Thoracic aorta (tissue), 2 donors: ENCODE data around the gene TNRC6C. TPM values are rescaled to one million over a fixed set of nuclear protein-coding genes. Genes with fewer than 3 reads are reported as not detected.

Source experiments
- ATAC-seq: fragments of 150-250 bp; one replicate; pipeline ENCODE4 v1.8.0; 2017; ENCODE audit warnings: low read depth; ENCODE audit not compliant: insufficient number of reproducible peaks, low FRiP score
- DNase-seq: peaks from one replicate; pipeline ENCODE4 v3.0.0-alpha.2; 2020; ENCODE audit warnings: low spot score
- H3K27ac ChIP-seq, 2 donors: fragments of 200-600 bp; sonication (generic); 1 replicate in 1 of 2; 2 replicates in 1 of 2; pipeline ENCODE4 v1.5.1; 2016; ENCODE audit warnings: mild to moderate bottlenecking in 2 of 2, moderate library complexity in 2 of 2
- H3K27me3 ChIP-seq: fragments of 200-600 bp; sonication (generic); replicated peaks from 2 replicates; pipeline ENCODE4 v1.6.0; 2016; ENCODE audit warnings: mild to moderate bottlenecking; ENCODE audit not compliant: insufficient read depth
- H3K36me3 ChIP-seq: fragments of 200-600 bp; sonication (generic); one replicate; pipeline ENCODE4 v1.5.1; 2016
- H3K4me1 ChIP-seq, 2 donors: fragments of 200-600 bp; sonication (generic); 1 replicate in 1 of 2; 2 replicates in 1 of 2; pipeline versions ENCODE4 v1.5.1 to v1.6.0; 2016; ENCODE audit warnings: low read depth in 2 of 2, mild to moderate bottlenecking in 1 of 2; ENCODE audit not compliant: control insufficient read depth in 1 of 2
- H3K4me3 ChIP-seq: fragments of 200-600 bp; sonication (generic); 2 replicates; pipeline ENCODE4 v1.5.1; 2016; ENCODE audit warnings: mild to moderate bottlenecking
- H3K9me3 ChIP-seq: fragments of 200-600 bp; sonication (generic); 2 replicates; pipeline ENCODE4 v1.5.1; 2016
- total RNA-seq, 2 donors: library from RNA; depleted of rRNA; stranded (reverse); fragments of >200 nt; gene quantifications; one replicate each; pipeline versions ENCODE4 v1.1.0 to v1.2.3, GENCODE V29; 2016
- TF ChIP-seq, protein P1 (sequence below): fragments of 200-600 bp; sonication (generic); IDR thresholded peaks from one replicate; pipeline ENCODE4 v1.5.1; 2019; ENCODE audit warnings: antibody characterized with exemption

Gene TNRC6C
- total RNA-seq, 2 donors from 2014 or later: 27.8 to 41.1 TPM

DNA sequence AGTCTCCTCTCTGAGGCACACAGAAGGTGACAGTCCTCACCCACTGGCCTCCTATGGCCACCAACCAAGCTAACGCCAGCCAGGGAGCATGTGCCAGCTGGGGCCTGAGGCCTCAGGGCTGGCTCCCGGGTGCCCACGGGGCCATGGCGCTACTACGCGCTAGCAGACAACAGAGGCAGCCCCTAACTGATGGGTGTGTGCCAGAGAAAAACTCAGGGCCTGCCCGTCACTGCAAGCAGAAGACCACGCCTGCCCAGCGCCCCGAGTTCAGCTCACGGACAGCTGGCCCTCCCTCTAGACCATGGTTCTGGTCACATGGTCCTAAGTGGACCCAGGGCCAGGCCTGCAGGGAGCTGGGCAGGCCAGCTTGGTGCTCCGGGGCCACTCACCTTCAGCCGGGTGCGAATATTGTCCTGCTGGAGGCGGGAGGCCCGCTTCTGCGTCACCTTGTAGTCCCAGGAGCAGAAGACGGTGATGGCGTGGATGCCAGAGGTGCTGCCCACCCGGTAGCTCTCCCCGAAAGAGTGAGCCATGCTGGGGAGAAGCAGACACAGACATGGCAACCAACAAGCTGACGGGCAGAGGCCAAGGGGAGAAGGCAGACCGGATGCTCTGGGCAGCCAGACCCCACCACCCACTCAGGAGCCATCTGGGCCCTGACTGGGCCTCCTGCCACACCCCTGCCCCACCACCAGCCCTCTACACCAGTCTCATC lies 163.9 kb downstream of the TNRC6C start:
- DNase-seq (no peak), ATAC-seq (no peak)
- no peak overlapping the region for H3K4me3 ChIP-seq
- H3K27ac ChIP-seq: no peak overlapping the region
- TF ChIP-seq, protein P1, sequence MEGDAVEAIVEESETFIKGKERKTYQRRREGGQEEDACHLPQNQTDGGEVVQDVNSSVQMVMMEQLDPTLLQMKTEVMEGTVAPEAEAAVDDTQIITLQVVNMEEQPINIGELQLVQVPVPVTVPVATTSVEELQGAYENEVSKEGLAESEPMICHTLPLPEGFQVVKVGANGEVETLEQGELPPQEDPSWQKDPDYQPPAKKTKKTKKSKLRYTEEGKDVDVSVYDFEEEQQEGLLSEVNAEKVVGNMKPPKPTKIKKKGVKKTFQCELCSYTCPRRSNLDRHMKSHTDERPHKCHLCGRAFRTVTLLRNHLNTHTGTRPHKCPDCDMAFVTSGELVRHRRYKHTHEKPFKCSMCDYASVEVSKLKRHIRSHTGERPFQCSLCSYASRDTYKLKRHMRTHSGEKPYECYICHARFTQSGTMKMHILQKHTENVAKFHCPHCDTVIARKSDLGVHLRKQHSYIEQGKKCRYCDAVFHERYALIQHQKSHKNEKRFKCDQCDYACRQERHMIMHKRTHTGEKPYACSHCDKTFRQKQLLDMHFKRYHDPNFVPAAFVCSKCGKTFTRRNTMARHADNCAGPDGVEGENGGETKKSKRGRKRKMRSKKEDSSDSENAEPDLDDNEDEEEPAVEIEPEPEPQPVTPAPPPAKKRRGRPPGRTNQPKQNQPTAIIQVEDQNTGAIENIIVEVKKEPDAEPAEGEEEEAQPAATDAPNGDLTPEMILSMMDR: no peak
- peaks cover 9 to 32% of the 10 kb centered on the region in 2 donors for H3K4me1 ChIP-seq
- H3K27me3 ChIP-seq: no peaks in the 10 kb centered on the region
- no peaks in the 10 kb centered on the region for H3K36me3 ChIP-seq
- no peaks in the 10 kb centered on the region for H3K9me3 ChIP-seq

DNA sequence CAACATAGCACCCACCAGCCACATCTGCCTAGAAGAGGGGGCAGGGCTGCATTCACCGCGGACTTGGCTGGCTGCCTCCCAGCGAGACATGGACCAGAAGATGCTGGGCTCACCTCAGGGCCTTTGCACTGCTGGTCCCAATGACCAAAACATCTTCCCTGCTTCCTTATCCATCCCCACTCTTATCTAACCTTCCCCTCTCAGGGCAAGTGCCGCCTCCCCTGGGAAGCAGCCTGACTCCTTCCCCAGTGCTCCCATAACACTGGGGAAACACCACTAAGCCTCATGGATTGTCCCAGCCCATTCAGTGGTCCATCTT lies 164.4 kb downstream of the TNRC6C start:
- TF ChIP-seq, protein P1: no peak
- Histone ChIP-seq H3K4me3 (no peak overlapping the region), H3K36me3 (no peaks in the 10 kb centered on the region), H3K4me1 (peaks cover 14 to 32% of the 10 kb centered on the region in 2 donors), H3K27me3 (no peaks in the 10 kb centered on the region), H3K9me3 (no peaks in the 10 kb centered on the region), H3K27ac (no peak overlapping the region)
- ATAC-seq (no peak), DNase-seq (no peak)

DNA sequence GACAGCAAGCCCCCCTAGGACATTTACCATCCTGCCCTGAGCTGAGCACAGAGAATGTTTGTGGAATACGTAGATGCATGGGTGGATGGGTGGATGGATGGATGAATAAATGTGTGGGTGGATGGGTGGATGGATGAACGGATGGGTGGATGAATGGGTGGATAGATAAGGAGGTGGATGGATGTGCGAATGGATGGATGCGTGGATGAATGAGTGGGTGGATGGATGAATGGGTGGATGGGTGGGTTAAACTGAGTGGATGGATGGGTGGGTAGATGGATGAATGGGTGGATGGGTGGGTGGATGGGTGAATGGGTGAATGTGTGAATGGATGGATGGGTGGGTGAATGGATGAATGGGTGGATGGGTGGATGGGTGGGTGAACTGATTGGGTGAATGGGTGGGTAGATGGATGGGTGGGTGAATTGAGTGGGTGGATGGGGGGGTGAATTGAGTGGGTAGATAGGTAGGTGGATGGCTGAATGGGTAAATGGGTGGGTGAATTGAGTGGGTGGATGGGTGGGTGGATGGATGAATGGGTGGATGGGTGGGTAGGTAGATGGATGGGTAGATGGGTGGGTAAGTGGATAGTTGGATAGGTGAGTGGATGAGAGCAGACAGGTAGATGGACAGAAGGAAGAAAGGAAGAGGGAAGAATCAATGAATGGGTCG lies 164.9 kb downstream of the TNRC6C start:
- ATAC-seq: no peak
- H3K4me3 ChIP-seq: no peak overlapping the region
- H3K4me1 ChIP-seq: peaks cover 15 to 37% of the 10 kb centered on the region in 2 donors
- H3K27ac ChIP-seq: no peak overlapping the region
- no peak for DNase-seq
- H3K27me3 ChIP-seq: no peaks in the 10 kb centered on the region
- TF ChIP-seq, protein P1: no peak
- H3K9me3 ChIP-seq: no peaks in the 10 kb centered on the region
- no peaks in the 10 kb centered on the region for H3K36me3 ChIP-seq

DNA sequence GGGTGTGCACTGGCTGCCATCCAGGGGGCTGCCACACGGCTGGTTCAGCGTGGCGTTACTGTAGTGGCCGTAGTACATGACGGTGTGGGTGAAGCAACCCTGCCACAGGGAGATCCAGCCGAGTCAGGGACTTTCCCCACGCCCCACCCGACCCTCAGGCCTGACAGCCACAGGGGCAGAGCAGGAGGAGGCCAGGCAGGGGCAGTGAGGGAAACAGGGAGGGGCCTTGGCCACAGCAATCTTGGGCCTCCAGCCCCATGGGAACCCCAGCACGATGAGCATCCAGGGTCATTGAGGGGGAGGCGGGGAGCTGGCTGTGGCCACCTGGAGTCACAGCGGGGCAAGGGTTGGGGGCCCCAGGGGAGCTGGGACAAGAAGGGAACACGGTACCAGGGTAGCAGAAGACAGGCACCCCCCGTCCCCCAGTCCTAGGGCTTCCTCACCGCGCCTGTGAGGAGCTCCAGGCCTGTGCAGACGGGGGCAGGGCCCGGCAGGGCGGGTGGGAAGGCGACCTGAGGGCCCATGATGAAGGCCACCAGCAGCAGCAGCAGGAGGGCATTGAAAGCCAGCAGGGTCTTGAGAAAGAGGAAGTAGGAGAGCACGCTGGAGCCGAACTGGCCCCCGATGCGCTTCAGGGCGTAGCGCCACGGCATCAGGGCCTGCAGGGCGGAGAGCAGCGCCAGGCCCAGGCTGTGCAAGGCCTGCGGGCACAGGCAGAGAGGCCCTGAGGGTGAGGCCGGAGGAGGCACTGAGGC lies 165.8 kb downstream of the TNRC6C start:
- Histone ChIP-seq H3K27me3 (no peaks in the 10 kb centered on the region), H3K36me3 (no peaks in the 10 kb centered on the region), H3K4me1 (peaks cover 19 to 38% of the 10 kb centered on the region in 2 donors), H3K9me3 (no peaks in the 10 kb centered on the region), H3K27ac (no peak overlapping the region), H3K4me3 (no peak overlapping the region)
- no peak for DNase-seq
- no peak for ATAC-seq
- TF ChIP-seq, protein P1: no peak

DNA sequence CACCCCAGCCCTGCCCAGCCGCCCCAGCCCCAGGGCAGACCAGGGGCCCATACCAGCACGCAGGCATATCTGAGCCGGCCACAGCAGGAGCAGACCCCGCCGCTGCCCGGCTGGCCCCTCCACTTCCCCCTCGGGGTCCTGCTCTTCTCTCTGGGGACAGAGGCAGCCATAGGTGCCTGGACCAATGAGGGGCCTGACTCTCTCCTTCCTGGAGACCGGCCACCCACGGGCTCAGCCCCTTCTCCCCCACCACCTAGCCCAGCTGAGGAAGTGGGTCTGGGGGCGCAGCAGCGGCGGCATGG lies 166.3 kb downstream of the TNRC6C start:
- H3K27me3 ChIP-seq: no peaks in the 10 kb centered on the region
- H3K9me3 ChIP-seq: no peaks in the 10 kb centered on the region
- H3K36me3 ChIP-seq: no peaks in the 10 kb centered on the region
- TF ChIP-seq, protein P1: no peak
- H3K4me1 ChIP-seq: peaks cover 19 to 38% of the 10 kb centered on the region in 2 donors
- no peak overlapping the region for H3K4me3 ChIP-seq
- DNase-seq (no peak), ATAC-seq (no peak)
- no peak overlapping the region for H3K27ac ChIP-seq
